Ureter (tissue), 1 donor: ENCODE results near the gene C4orf54. TPM values are rescaled to one million over a fixed set of nuclear protein-coding genes. Genes with fewer than 3 reads are reported as not detected.
A peak's percentile ranks its signal among the peaks of the same experiment; 100 is the strongest.

Experiments used
- DNase-seq: peaks from one replicate; pipeline ENCODE4 v3.0.0-alpha.2; 2020; ENCODE audit warnings: low spot score
- total RNA-seq: library from RNA; stranded (reverse); gene quantifications from one replicate; pipeline ENCODE4 v1.2.4, GENCODE V29; 2023
- donor health status: DM: yes; HTN: yes; CAD: no.

Gene C4orf54
- not detected for total RNA-seq

DNA sequence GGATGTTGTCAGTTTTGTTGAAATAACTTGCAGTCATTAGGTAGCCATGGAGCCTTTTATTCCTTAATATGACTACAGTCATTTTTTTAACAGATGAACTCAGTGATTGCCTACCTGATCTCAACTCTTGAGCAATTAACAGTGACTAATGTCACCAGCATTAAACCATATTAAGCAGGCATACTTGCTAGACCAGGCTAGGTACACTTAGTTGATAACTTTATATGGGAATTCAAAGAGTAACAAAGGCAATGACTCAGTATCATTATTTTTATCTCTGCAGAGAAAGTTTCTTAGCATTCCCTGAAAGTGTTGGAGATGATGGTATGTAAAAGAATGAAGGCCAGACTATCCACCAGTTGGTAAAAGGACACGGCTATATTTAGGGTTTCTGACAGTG lies at the start of gene C4orf54:
Gene C4orf54, minus strand, starts transcription at position 31 of the 400 bp plus-strand sequence. CDS start 3,180 bp downstream, outside the sequence.
- DNase-seq = no peak

DNA sequence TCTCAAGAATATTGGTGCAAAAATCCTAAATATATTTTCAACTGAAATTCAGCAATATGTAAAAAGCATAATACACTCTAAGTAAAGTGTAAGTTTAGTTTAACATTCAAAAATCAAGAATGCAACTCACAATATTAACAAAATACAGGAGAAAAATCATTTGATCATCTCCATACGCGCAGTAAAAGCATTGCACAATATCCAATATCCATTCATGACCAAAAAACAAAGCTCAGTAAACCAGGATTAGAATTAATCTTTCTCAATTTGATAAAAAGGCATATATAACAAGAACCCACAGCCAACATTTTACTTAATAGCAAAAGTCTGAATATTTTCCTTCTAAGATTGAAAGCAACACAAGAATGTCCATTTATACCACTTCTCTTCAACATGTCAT lies 48.3 kb upstream of the C4orf54 start:
- DNase-seq = no peak

DNA sequence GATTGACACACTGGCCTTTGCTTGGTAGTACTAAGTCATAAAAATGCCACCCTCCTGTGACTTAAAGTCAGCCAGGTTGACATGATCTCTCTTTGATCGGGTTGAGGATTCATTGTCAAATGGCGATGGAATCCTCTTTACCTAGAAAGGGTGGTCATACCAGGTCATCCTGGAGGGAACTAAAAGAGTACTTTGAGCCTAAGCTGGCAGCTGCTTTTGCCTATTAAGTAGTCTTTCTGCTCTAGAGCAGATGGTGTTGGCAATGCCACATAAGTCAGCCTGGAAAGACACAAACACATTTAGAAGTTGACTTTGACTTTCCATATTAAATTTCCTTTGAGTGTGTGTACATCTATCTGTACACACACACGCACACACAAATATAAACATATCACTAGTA lies 39.2 kb upstream of the C4orf54 start:
- no peak for DNase-seq

DNA sequence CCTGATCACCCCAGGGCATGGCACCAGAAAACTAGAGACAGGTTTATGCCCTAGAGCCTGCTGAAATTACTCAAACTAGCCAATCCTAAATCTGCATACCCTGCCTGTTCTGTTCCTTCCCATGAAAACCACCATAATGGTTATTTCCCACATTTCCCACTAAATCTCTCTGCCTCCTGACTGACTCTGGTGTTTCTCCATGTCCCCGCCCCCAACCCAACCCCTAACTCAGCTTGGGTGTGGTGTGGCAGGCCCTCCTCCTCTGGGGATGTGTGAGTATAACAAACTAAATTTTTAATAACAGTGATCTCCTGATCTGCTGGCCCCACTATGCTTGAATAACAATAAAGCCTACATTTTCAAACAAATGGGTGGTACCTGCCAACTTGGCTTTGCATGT lies 35.5 kb upstream of the C4orf54 start:
- DNase-seq = no peak

DNA sequence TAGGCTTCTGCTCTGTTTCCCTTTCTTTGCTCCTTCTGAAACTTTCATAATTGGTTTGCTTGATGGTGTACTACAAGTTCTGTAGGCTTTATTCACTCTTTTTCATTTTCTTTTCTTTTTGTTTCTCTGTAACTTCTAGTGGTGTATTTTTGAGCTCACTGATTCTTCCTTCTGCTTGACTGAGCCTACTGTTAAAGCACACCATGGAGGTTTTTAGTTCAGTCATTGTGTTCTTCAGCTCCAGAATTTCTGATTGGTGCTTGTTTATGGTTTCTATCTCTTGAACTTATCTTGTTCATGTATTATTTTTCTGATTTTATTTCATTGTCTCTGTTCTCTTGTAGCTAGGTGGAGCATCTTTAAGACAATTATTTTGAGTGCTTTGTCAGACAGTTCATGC lies 33.4 kb upstream of the C4orf54 start:
- no peak for DNase-seq

DNA sequence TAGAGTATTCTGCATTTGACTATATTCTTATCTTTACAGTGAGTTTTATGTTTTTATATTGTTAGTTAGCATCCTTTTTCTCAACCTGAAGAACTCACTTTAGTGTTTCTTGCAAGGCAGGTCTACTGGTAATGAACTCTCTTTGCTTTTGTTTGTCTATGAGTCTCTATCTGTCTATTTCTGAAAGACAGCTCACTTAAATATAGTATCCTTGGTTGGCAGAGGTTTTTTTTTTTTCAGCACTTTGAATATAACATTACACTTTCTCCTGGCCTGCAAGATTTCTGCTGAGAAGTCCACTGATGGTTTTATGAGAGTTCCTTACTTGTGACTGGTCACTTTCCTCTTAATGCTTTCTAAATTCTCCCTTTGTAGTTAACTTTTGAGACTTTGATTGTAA lies 32.8 kb upstream of the C4orf54 start:
- no peak for DNase-seq

DNA sequence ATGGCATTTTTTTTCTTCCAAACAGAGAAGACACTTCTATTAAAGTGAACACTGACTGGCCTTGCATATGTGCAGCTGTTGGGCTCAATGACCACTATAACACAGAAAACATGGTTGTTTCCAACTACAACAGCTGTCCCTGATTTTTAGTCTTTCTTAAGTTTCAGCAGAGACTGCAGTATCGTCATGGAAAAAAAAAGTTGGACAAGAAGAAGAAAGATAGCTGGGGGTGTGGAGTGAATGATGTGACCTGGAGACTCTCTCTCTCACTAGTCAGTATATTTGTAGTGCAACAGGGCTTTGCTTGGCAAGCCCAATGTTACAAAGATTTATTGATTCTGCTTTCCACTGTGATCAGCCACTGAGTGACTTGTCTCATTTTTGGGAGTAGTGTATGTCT lies 29.5 kb upstream of the C4orf54 start:
- DNase-seq = no peak

DNA sequence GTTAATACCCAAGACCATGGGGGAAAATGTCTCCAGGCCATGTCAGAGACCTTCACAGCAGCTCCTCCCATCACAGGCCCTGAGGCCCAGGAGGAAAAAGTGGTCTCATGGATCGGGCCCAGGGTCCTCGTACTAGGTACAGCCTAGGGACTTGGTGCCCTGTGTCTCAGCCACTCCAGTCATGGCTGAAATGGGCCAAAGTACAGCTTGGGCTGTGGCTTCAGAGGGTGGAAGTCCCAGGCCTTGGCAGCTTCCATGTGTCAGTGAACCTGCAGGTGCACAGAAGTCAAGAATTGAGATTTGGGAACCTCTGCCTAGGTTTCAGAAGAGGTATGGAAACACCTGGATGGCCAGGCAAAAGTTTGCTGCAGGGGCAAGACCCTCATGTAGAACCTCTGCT lies 27.6 kb upstream of the C4orf54 start:
- no peak for DNase-seq

DNA sequence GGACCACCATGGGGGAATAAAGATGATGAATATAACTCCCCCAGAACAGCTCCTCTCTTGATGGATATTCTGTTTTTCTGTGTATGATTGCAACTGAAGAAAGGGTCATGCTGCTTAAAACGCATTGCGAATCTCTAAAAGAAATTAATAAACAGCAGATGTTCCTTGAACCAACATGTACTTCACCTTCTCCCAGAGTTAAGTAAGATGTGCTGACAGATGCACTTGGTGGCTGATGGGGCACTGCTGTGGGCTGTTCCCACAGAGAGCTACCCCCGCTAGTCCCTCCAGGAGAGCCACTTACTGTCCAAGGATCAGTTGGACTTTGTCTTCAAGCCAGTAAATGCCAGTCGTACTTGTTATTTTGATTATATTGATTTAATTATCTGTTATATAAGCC lies 26.3 kb upstream of the C4orf54 start:
- no peak for DNase-seq

DNA sequence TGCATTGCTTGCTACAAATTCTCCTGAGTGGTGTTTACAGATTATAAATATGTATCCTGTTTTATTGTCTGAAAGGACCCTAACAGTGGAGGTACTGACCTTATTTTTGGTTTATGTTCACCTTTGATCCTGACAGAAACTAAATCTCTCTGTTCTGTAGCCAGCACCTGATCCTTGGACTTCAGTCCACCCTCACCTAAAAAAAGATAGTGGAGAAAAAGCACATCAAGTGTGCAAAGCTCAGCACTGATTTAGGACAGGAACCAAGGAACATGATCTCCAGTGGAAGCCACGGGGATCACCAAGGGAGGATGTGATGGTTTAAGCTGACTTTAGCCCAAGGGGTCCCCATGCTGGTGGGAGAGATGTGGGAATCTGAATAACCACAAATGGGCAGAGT lies 22.3 kb upstream of the C4orf54 start:
- DNase-seq = no peak

DNA sequence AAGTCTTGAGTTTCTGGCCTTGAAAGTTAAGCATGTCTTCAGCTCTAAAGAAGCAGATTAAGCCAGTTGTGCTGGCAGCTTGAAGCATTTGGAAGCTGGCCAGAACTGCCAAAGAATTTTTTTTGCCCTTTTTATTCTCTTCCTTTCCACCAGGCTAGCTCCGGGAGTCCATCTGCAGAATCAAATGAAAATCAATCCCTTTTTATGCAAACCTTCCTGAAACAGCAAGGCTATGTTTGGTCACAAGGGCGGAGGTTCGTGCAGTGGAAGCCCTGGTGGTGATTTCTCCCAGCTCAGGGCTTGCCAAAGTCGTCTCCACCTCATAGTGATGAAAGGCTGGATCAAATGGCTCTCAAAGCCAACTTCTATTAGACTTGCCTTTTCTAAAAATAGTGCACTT lies 21.6 kb upstream of the C4orf54 start:
- DNase-seq = peak; percentile 47

DNA sequence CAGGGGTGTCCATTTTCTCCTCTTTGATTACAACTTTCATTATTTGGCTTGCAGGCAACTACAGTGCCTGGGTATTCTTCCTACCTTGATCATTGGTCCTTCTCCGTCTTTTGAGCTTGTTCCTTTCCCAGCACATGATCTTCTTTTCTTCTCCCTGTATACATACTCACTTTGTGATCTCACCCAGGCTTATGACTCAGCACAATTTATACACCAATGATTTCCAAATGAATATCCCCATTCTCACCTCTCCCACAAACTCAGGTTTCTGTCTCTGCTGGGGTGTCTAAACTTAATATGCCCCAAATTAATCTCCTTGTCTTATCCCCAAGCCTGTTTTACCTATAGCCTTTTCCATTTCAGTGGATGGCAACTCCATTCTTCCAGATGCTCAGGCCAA lies 19.5 kb upstream of the C4orf54 start:
- no peak for DNase-seq

DNA sequence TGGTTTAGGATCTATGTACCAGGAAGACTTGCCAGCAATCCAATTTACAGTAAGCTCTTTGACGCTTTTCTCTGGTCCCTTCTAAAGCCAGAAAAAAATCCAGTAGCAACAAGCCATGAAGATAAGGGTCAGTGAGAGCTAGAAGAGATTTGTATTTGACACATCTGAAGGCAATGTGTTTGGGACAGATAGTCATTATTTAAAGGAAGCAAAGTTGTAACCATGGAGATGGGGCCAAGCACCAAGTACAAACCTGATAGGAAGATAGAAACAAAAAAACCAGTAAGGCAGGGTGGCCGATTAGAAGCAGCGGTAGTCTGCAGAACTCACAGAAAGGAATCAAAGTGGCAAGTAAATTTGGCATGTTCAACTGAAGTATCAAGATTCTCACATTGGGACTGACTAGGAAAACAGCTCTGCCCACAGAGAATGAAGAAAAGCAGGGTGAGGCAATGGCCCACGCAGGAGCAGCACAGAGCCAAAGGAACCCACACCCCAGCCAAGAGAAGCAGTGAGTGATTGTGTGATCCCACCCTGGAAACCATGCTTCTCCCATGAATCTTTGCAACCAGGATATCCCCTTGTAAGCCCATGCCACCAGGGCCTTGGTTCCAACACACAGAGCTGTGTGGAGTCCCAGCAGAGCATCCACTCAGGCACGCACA lies 12.9 kb upstream of the C4orf54 start:
- no peak for DNase-seq

DNA sequence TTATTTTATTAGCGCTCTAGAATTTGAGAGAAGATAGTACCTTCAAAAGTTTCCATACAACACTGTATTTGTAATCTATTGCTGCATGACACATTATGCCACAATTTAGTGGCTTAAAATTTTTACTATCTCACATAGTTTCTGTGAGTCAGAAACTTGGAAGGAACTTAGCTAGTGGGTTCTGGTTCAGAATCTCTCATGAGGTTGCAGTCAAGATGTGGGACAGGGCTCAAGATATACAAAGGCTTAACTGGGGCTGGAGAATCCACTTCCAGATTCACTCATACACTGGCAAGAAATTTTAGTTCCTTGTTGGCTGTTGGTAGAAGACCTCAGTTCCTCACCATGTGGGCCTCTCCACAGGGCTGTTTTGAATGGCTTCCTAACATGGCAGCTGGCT lies 11.5 kb upstream of the C4orf54 start:
- DNase-seq = no peak

DNA sequence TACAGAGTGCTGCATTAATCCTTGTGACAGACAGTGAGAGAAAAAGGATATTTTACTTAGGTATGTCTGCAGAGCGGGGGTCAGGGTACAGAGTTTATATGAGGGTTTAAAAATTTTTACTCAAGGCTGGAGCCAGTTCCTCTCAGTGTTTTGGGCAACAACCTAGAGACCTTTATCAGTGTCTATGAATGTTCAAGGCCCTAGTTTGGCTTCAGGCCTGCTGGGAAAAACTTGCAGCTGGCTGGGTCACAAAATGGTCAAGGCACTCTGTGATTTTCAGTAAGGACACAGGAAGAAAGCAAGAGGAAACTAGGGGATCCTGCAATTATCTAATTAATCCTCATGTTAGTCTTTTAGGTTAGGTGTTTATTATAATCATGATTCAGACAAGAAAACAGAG lies 10.8 kb upstream of the C4orf54 start:
- DNase-seq = no peak

DNA sequence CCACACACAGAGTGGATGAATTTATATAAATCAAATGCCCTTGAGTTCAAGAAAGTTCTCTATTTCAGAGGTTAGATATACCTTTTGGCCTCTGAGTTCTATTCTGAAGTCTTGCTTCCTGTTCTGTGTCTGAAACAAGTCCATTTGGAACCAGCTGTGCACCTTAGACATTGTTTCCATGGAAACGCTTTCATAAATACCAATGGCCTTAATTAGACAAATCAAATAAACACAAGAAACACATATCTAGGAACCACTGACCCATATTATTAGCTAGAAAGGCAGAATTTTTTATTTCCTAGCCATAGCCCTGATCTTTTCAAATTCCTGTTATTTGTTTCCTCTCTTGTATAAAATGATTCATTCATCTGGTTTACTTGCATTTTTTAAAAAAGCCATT lies 8.4 kb upstream of the C4orf54 start:
- no peak for DNase-seq

DNA sequence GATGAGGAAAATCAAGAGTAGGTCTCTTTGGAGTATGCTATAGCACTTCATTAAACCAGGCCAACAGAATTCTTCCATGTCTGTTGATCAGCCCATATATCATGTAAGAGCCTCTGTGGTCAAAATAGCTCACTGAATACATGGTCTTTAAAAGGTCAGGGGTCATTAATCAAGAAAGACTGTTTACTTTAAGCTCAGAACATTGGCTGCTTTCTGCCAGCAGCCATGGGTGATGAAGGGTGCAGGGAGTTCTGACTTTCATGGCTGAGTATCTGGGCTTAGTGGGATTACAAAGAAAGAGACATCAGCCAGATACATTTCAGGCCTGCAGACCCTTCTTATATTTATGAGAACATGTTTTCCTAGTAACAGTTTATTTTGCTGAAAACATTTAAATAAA lies 7.1 kb upstream of the C4orf54 start:
- DNase-seq = no peak

DNA sequence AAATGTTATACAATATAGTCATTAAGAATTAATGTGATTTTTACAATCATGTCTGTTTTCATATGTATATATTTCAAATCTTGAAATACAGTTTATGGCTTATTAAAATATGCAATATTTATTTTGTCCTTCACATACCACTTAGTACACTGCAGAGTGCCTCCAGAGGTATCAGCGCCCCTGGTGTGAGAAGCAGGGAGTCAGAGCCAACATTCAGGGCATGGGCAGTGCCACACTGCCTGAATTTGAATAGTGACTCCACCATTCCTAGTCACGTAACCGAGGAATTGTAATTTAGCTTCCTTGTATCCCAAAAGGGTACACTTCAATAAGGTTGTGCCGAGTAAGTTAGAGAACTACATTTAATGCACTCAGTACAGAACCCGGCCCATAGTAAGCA lies 4.3 kb upstream of the C4orf54 start:
- no peak for DNase-seq

DNA sequence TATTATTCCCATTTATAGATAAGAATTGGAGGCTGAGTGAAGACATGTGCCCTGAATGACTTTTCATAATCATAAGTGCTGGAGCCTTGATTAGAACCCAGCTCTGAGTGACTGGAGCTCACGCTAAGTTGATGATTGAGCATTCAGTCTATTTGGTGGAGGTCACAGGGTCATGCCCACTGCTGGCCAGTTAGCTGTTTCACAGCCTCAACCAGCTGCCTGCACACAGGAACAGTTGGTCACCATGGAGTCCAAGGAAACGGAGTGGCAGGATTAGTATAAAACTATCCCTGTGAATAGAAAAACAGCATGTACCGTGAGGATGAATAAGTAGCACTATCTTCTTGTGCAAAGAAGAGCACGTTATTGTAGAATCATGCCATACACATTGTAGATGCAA lies 1.0 kb upstream of the C4orf54 start:
- no peak for DNase-seq

DNA sequence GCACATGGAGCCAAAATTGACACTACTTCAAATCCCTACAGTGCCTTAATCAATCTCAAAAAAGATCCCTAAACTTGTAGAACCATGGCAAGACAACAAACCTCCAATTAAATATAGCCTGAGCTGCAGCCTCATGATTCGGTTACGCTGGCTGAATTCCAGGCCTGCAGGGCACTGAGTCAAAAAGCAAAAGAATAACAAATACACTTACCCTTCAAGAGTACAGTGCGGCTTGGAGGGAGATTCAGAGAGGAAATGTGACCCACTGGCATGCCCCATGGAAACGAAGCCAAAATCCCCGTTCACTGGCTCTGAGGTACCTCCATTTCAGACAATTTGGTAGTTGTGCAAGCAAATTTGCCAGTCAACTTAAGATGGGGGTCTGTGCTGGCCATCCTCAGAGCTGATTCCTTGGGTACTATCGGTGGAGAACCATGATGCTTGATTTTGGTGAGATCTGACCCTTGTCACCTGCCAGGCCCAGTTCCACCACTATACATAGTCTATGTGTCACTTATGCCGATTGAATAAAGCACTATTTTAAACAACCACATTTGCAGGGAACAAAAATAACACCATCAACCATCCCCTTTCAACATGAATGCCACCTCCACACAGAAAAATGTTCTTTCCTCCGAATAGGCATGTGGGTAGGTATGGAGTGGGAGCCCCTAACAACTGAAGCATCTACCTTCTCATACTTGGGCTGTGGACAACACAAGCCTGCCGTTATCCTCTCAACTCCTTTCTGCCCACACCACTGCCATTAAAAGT lies 2.1 kb downstream of the C4orf54 start:
- DNase-seq = peak; percentile 67

DNA sequence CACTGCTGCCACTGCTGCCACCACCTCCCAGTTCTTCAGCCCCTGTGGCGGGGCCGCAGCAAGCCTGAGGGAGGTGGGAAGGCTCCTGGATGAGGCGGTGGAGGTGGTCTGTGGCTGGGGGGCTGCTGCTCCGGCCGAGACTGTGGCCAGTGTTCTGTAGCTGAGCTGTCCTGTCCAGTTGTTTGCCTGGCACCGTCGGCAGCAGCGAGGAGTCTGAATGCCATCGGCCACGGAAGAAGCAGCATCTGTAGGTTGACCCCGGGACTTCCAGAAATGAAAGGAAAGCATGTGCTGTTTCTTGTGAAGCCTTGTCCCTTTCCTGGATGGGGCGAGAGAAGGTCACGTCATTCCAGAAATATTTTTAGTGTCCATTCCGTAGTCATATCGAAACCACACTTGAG lies 3.3 kb downstream of the C4orf54 start:
- no peak for DNase-seq

DNA sequence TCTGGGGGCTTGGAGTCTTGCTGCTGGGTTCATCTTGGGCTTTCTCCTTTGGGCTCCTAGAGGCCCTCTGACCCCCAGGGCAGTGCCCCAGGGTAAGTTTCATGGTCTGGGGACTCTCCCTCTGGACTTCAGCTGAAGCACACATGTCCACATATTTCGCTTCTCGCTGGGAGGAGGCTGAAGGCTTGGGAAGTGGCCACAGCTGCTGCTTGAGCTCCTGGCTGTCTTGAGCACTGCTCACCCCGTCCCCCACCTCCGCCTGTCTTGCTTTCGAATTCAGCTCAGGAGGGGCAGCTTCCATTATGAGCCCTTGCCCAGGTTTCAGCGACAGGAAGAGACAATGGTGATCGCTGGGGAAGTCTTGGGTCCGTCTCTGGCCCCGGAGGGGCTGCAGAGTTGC lies 3.7 kb downstream of the C4orf54 start:
- no peak for DNase-seq

DNA sequence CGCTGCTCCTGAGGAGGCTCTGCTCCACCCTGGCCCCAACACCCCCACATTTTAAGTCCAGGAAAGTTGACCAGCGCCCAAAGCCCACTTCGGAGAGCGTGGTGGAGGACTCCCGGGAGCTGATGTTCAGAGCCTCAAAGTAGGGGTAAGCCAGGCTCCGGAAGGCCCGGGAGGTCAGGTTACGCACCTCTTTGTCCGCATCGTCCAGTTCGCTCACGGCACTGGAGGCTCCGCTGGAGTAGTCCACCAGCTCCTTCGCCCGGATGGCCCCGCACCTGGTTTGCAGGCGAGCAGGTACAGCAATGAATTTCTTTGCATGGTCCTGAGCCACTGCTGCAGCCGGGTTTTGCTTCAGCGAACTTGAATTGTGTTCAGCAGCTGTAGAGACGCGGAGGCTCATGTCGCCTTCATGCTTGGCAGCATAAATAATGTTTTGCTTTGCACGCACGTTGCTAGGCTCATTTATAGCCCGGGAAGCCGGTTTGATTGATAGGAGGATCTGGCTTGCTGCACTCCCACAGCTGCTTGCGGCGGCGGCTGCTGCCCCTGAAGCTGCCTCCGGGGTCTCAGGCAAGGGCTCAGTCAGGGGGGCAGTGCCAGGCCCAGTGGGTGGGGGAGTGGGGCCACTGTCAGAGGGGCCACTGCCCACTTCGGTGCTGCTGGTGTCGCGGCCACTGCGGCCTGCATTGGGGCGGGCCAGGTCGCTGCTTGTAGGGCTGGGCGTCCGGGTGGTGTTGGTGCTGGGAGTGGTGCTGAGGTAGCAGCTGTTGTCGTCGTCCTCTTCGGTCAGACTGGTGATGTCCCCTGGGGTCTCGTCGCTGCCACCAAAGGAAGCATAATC lies 4.8 kb downstream of the C4orf54 start:
- DNase-seq = no peak
